ENCODE measurements around the gene ADGRE1.

DNA sequence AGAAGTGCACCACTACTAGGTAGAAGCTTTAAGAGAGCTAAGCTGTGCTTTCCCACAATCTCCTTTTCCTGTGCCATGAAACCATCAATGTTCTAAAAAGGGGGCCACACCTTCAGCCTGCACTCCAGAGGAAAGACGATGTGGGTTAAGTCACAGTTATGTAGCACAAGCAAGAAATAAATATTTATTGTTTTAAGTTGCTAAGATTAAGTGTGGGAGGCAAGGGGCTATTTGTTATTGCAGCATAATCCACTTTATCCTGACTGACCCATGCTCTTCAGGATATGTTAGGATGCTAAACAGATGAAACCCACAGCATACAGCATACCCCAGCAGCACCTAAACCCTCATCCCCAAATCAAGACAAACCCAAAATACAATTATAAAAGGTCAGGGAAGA lies 69.2 kb downstream of the ADGRE1 start:
- TF ChIP-seq CTCF (conservative IDR thresholded peaks at IDR 0.05; ENCODE audit: low read depth in 2 of 2) (no peak), EZH2phosphoT487 (IDR thresholded peaks at IDR 0.05; ENCODE audit: unreplicated experiment) (no peak), POLR2AphosphoS5 (IDR thresholded peaks at IDR 0.05; ENCODE audit: low read depth) (no peak), CREB1 (CRISPR knock-in tag; IDR thresholded peaks at IDR 0.05; ENCODE audit: low read depth) (no peak), REST (IDR thresholded peaks at IDR 0.05; ENCODE audit: unreplicated experiment) (no peak), EZH2 (IDR thresholded peaks at IDR 0.05; ENCODE audit: low read depth, unreplicated experiment) (no peak), JUNB (IDR thresholded peaks at IDR 0.05; ENCODE audit: unreplicated experiment) (no peak), ZNF331 (CRISPR knock-in tag; IDR thresholded peaks at IDR 0.05; ENCODE audit: low read depth) (no peak), STAT1 (IDR thresholded peaks at IDR 0.05; ENCODE audit: unreplicated experiment) (no peak)
- TF ChIP-seq, protein P1, sequence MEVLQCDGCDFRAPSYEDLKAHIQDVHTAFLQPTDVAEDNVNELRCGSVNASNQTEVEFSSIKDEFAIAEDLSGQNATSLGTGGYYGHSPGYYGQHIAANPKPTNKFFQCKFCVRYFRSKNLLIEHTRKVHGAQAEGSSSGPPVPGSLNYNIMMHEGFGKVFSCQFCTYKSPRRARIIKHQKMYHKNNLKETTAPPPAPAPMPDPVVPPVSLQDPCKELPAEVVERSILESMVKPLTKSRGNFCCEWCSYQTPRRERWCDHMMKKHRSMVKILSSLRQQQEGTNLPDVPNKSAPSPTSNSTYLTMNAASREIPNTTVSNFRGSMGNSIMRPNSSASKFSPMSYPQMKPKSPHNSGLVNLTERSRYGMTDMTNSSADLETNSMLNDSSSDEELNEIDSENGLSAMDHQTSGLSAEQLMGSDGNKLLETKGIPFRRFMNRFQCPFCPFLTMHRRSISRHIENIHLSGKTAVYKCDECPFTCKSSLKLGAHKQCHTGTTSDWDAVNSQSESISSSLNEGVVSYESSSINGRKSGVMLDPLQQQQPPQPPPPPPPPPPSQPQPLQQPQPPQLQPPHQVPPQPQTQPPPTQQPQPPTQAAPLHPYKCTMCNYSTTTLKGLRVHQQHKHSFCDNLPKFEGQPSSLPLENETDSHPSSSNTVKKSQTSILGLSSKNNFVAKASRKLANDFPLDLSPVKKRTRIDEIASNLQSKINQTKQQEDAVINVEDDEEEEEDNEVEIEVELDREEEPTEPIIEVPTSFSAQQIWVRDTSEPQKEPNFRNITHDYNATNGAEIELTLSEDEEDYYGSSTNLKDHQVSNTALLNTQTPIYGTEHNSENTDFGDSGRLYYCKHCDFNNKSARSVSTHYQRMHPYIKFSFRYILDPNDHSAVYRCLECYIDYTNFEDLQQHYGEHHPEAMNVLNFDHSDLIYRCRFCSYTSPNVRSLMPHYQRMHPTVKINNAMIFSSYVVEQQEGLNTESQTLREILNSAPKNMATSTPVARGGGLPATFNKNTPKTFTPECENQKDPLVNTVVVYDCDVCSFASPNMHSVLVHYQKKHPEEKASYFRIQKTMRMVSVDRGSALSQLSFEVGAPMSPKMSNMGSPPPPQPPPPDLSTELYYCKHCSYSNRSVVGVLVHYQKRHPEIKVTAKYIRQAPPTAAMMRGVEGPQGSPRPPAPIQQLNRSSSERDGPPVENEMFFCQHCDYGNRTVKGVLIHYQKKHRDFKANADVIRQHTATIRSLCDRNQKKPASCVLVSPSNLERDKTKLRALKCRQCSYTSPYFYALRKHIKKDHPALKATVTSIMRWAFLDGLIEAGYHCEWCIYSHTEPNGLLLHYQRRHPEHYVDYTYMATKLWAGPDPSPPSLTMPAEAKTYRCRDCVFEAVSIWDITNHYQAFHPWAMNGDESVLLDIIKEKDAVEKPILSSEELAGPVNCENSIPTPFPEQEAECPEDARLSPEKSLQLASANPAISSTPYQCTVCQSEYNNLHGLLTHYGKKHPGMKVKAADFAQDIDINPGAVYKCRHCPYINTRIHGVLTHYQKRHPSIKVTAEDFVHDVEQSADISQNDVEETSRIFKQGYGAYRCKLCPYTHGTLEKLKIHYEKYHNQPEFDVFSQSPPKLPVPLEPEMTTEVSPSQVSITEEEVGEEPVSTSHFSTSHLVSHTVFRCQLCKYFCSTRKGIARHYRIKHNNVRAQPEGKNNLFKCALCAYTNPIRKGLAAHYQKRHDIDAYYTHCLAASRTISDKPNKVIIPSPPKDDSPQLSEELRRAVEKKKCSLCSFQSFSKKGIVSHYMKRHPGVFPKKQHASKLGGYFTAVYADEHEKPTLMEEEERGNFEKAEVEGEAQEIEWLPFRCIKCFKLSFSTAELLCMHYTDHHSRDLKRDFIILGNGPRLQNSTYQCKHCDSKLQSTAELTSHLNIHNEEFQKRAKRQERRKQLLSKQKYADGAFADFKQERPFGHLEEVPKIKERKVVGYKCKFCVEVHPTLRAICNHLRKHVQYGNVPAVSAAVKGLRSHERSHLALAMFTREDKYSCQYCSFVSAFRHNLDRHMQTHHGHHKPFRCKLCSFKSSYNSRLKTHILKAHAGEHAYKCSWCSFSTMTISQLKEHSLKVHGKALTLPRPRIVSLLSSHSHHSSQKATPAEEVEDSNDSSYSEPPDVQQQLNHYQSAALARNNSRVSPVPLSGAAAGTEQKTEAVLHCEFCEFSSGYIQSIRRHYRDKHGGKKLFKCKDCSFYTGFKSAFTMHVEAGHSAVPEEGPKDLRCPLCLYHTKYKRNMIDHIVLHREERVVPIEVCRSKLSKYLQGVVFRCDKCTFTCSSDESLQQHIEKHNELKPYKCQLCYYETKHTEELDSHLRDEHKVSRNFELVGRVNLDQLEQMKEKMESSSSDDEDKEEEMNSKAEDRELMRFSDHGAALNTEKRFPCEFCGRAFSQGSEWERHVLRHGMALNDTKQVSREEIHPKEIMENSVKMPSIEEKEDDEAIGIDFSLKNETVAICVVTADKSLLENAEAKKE (CRISPR knock-in tag; IDR thresholded peaks at IDR 0.05), result no peak
- TF ChIP-seq, protein P2, sequence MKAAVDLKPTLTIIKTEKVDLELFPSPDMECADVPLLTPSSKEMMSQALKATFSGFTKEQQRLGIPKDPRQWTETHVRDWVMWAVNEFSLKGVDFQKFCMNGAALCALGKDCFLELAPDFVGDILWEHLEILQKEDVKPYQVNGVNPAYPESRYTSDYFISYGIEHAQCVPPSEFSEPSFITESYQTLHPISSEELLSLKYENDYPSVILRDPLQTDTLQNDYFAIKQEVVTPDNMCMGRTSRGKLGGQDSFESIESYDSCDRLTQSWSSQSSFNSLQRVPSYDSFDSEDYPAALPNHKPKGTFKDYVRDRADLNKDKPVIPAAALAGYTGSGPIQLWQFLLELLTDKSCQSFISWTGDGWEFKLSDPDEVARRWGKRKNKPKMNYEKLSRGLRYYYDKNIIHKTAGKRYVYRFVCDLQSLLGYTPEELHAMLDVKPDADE (IDR thresholded peaks at IDR 0.05), result no peak

All from GM23338 (cell line).